Uterus (tissue), 4 donors: ENCODE measurements around the gene LINC01488. TPM values are rescaled to one million over a fixed set of nuclear protein-coding genes. Genes with fewer than 3 reads are reported as not detected.

Source experiments
- DNase-seq, 2 donors: peaks; one replicate each; pipeline ENCODE4 v3.0.0-alpha.2; 2019 to 2020
- H3K27ac ChIP-seq, 2 donors: fragments of 200-600 bp; sonication (generic); 1 replicate in 1 of 2; 2 replicates in 1 of 2; pipeline ENCODE4 v1.5.1; 2016 to 2018
- H3K27me3 ChIP-seq, 2 donors: fragments of 200-600 bp; sonication (generic); one replicate each; pipeline ENCODE4 v1.5.1; 2018 to 2019; ENCODE audit warnings: control low read depth in 1 of 2
- H3K36me3 ChIP-seq, 2 donors: fragments of 200-600 bp; sonication (generic); one replicate each; pipeline ENCODE4 v1.5.1; 2019; ENCODE audit warnings: control low read depth in 1 of 2
- H3K4me1 ChIP-seq, 2 donors: fragments of 200-600 bp; sonication (generic); one replicate each; pipeline ENCODE4 v1.5.1; 2018 to 2019; ENCODE audit warnings: control low read depth in 1 of 2
- H3K4me3 ChIP-seq, 2 donors: fragments of 200-600 bp; sonication (generic); 1 replicate in 1 of 2; 2 replicates in 1 of 2; pipeline ENCODE4 v1.5.1; 2018 to 2019; ENCODE audit warnings: mild to moderate bottlenecking in 1 of 2
- H3K9me3 ChIP-seq, 2 donors: fragments of 200-600 bp; sonication (generic); one replicate each; pipeline ENCODE4 v1.5.1; 2019; ENCODE audit warnings: control low read depth in 1 of 2
- POLR2A ChIP-seq, 2 donors: fragments of 450-650 bp; IDR thresholded peaks; one replicate each; pipeline ENCODE4 v1.6.1; 2016; ENCODE audit warnings: antibody characterized with exemption in 2 of 2, mild to moderate bottlenecking in 1 of 2, moderate library complexity in 1 of 2
- intact Hi-C: fragments of 100-400 bp; cut with DNase I; formaldehyde crosslinking; loops from one replicate; pipeline ENCODE4 v1.15.1; 2023; ENCODE audit warnings: low total_unique reads
- total RNA-seq, 4 donors: library from RNA; depleted of rRNA in 3 of 4; stranded (reverse); fragments of >200 nt in 3 of 4; gene quantifications; one replicate each; pipeline versions ENCODE4 v1.1.0 to v1.2.4, GENCODE V29; 2014 to 2023
- TF ChIP-seq, protein P1 (sequence below), 4 experiments: fragments of 200-600 bp in 2 of 4; fragments of 450-650 bp in 2 of 4; sonication (generic) in 2 of 4; IDR thresholded peaks; one replicate each; pipeline ENCODE4 v1.5.1; 2016 to 2019; ENCODE audit warnings: antibody characterized with exemption in 4 of 4, mild to moderate bottlenecking in 2 of 4, moderate library complexity in 1 of 4
- donor health status: DM: yes; HTN: yes; CAD: no.

Gene LINC01488
- total RNA-seq, 4 donors from 2014 or later: not detected

- no peak for DNase-seq
- intact Hi-C loops: no loop called here
- Histone ChIP-seq H3K4me1 (no peaks in the 10 kb centered on the region), H3K27ac (peak overlapping the region; percentile 20 to 28), H3K4me3 (no peak overlapping the region), H3K27me3 (no peaks in the 10 kb centered on the region), H3K9me3 (no peaks in the 10 kb centered on the region), H3K36me3 (no peaks in the 10 kb centered on the region)
- TF ChIP-seq, protein P1, sequence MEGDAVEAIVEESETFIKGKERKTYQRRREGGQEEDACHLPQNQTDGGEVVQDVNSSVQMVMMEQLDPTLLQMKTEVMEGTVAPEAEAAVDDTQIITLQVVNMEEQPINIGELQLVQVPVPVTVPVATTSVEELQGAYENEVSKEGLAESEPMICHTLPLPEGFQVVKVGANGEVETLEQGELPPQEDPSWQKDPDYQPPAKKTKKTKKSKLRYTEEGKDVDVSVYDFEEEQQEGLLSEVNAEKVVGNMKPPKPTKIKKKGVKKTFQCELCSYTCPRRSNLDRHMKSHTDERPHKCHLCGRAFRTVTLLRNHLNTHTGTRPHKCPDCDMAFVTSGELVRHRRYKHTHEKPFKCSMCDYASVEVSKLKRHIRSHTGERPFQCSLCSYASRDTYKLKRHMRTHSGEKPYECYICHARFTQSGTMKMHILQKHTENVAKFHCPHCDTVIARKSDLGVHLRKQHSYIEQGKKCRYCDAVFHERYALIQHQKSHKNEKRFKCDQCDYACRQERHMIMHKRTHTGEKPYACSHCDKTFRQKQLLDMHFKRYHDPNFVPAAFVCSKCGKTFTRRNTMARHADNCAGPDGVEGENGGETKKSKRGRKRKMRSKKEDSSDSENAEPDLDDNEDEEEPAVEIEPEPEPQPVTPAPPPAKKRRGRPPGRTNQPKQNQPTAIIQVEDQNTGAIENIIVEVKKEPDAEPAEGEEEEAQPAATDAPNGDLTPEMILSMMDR (IDR thresholded peaks at IDR 0.05): no peak
- no peak for TF ChIP-seq POLR2A (IDR thresholded peaks at IDR 0.05)
Observed at GRCh38 chr11:69486773-69487291, 5.4 kb downstream of the LINC01488 start.

DNA sequence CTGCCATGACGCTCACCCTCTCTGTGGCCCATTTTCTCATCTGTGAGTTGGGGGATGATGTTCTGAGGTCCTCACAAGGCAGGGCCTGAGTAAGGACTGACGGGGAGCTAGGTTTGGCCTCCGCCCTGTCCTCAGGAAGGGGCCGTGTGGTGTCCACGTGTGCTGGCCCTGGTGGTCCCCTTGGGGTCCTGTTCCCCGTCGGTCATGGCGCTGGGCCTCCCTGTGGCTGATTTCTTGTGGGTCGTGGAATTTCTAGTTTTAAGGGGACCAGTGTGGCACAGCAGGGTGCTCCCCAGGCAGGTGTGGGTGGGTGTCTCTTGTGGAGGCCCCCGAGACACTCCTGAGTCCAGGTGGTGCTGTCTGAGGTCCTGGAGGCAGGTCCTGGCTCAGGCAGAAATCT lies 5.9 kb downstream of the LINC01488 start:
- intact Hi-C loops: no loop called here
- H3K4me1 ChIP-seq: no peaks in the 10 kb centered on the region

GRCh38 chr11:69487849-69488542 lies 6.5 kb downstream of the LINC01488 start:
- no peak overlapping the region for H3K27ac ChIP-seq
- TF ChIP-seq POLR2A (IDR thresholded peaks at IDR 0.05): no peak
- TF ChIP-seq, protein P1 (IDR thresholded peaks at IDR 0.05): no peak
- H3K9me3 ChIP-seq: no peaks in the 10 kb centered on the region
- H3K4me3 ChIP-seq: no peak overlapping the region
- no peaks in the 10 kb centered on the region for H3K27me3 ChIP-seq
- no peaks in the 10 kb centered on the region for H3K36me3 ChIP-seq
- intact Hi-C loops: no loop called here
- H3K4me1 ChIP-seq: no peaks in the 10 kb centered on the region
- no peak for DNase-seq

More for the DNA sequence above, 5.9 kb downstream of the LINC01488 start:
- DNase-seq: no peak
- H3K9me3 ChIP-seq: no peaks in the 10 kb centered on the region
- H3K27ac ChIP-seq: peak overlapping the region in 1 of 2 donors; percentile 28
- TF ChIP-seq, protein P1 (IDR thresholded peaks at IDR 0.05): no peak
- no peak for TF ChIP-seq POLR2A (IDR thresholded peaks at IDR 0.05)
- H3K27me3 ChIP-seq: no peaks in the 10 kb centered on the region
- H3K36me3 ChIP-seq: no peaks in the 10 kb centered on the region
- H3K4me3 ChIP-seq: no peak overlapping the region

DNA sequence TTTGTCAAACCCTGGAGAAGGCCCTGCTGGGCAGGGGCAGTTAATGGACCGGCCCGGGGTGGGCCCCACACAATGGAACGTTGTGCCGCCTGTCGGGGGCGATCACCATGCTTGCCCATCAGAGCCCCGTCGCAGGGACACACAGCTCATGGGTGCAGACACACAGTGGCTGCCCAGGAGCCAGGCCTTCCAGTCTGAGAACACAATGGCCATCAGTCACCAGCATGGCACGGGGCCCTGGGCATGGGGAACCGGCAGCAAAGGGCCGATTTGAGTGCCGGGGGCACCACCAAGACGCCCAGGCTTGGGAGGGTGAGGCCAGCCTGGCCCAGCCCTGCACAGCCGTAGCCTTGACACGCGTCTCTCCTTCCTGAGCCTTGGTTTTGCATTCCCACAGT lies 7.1 kb downstream of the LINC01488 start:
- TF ChIP-seq, protein P1 (IDR thresholded peaks at IDR 0.05): no peak
- no peak for TF ChIP-seq POLR2A (IDR thresholded peaks at IDR 0.05)
- H3K9me3 ChIP-seq: no peaks in the 10 kb centered on the region
- H3K27me3 ChIP-seq: no peaks in the 10 kb centered on the region
- H3K36me3 ChIP-seq: no peaks in the 10 kb centered on the region
- H3K27ac ChIP-seq: peak overlapping the region in 1 of 2 donors; percentile 50
- intact Hi-C loops: no loop called here
- no peak overlapping the region for H3K4me3 ChIP-seq
- no peak for DNase-seq
- H3K4me1 ChIP-seq: no peaks in the 10 kb centered on the region

DNA sequence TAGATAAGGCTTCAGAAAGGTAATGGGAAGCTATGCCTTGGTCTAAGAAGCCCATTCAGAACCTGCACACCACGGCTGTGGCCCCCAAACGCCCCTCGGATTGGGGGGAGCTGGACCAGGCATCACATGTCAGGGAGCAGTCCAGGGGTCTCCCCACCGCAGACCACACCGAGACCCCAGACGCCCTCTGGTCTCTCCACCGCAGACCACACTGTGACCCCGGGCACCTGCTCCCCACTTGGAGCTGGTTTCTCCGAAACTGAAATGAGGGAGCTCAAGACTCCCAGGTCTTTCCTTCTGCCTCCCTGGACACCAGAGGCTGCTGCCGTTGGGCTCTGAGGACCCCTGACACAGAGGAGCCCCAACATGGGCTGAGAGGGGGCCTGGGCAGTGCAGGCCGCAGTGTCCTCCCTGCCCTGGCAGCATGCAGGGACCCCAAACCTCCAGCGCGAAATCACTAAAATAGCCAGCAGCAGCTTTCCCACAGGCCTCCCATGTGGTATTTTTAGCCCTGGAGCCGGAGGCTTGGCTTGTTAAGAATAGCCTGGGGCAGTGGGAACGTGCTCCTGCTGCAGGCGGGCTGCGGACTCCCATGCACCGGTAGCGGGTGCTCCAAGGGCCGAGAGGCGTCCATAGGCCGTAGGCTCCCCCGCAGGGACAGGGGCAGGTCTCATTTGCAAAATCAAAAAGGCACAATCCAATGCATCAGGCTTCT lies 7.7 kb downstream of the LINC01488 start:
- H3K9me3 ChIP-seq: no peaks in the 10 kb centered on the region
- H3K36me3 ChIP-seq: no peaks in the 10 kb centered on the region
- TF ChIP-seq POLR2A (IDR thresholded peaks at IDR 0.05): no peak
- TF ChIP-seq, protein P1 (IDR thresholded peaks at IDR 0.05): no peak
- DNase-seq: no peak
- no peaks in the 10 kb centered on the region for H3K4me1 ChIP-seq
- no peak overlapping the region for H3K4me3 ChIP-seq
- H3K27me3 ChIP-seq: no peaks in the 10 kb centered on the region
- H3K27ac ChIP-seq: peak overlapping the region; percentile 20 to 50
- intact Hi-C loops: no loop called here
